HepG2 (cell line): ENCODE data around the gene SLC9A8. TPM values are rescaled to one million over a fixed set of nuclear protein-coding genes. Genes with fewer than 3 reads are reported as not detected.

ENCODE experiments used
- ASH2L ChIP-seq: fragments of 300-600, 200-600 bp; sonication (generic); IDR thresholded peaks from 2 replicates; pipeline ENCODE4 v1.7.0; 2017; ENCODE audit warnings: low read depth, mild to moderate bottlenecking, moderate library complexity, mixed read lengths, low read length; ENCODE audit not compliant: insufficient read length
- KDM1A ChIP-seq: IDR thresholded peaks from 2 replicates; pipeline ENCODE4 v1.6.1; 2016; ENCODE audit warnings: missing compliant biosample characterization
- KLF11 ChIP-seq: IDR thresholded peaks from 2 replicates; pipeline ENCODE4 v1.6.1; 2016; ENCODE audit warnings: missing compliant biosample characterization
- NPAS2 ChIP-seq: sonication (generic); formaldehyde crosslinking; IDR thresholded peaks from 2 replicates; pipeline ENCODE4 v1.8.0; 2022; ENCODE audit warnings: mild to moderate bottlenecking, missing genetic modification reagents, borderline replicate concordance
- NR1H2 ChIP-seq: sonication (generic); formaldehyde crosslinking; IDR thresholded peaks from 2 replicates; pipeline ENCODE4 v1.8.1; 2022; ENCODE audit warnings: low read depth, missing genetic modification reagents, borderline replicate concordance
- NR2C2 ChIP-seq: sonication (generic); formaldehyde crosslinking; IDR thresholded peaks from 2 replicates; pipeline ENCODE4 v1.4.0; 2020; ENCODE audit warnings: missing genetic modification reagents, mild to moderate bottlenecking, moderate library complexity, borderline replicate concordance
- ZKSCAN8 ChIP-seq: IDR thresholded peaks from 2 replicates; pipeline ENCODE4 v1.6.1; 2016; ENCODE audit warnings: borderline replicate concordance, missing genetic modification reagents, missing compliant biosample characterization
- ZNF138 ChIP-seq: sonication (generic); formaldehyde crosslinking; IDR thresholded peaks from 2 replicates; pipeline ENCODE4 v1.5.0; 2020; ENCODE audit warnings: mild to moderate bottlenecking, low read depth, missing genetic modification reagents
- ZNF530 ChIP-seq: sonication (generic); formaldehyde crosslinking; IDR thresholded peaks from 2 replicates; pipeline ENCODE4 v1.5.0; 2020; ENCODE audit warnings: low read depth, mild to moderate bottlenecking, missing genetic modification reagents
- ZNF724P ChIP-seq: sonication (generic); formaldehyde crosslinking; IDR thresholded peaks from 2 replicates; pipeline ENCODE4 v1.8.0; 2022; ENCODE audit warnings: missing genetic modification reagents, borderline replicate concordance
- ZSCAN12 ChIP-seq: sonication (generic); formaldehyde crosslinking; IDR thresholded peaks from 2 replicates; pipeline ENCODE4 v1.9.0; 2021; ENCODE audit warnings: mild to moderate bottlenecking, missing genetic modification reagents
- polyA plus RNA-seq, 8 experiments: library from polyadenylated mRNA; depleted of rRNA in 3 of 8; stranded (reverse) in 7 of 8; unstranded in 1 of 8; fragments of >200 nt; fragmentation: Illumina TruSeq in 4 of 8; extraction: Trizol in 4 of 8; gene quantifications; 2 replicates each; pipeline versions ENCODE4 v1.2.1 to v1.2.3, GENCODE V29; 2011 to 2016; ENCODE audit warnings: low read depth in 4 of 8, missing spikeins in 1 of 8, mixed read lengths in 1 of 8; ENCODE audit not compliant: insufficient read depth in 1 of 8
- total RNA-seq, 5 experiments: library from RNA; depleted of rRNA; stranded (reverse); fragments of >200 nt; fragmentation: Illumina TruSeq; extraction: Trizol; gene quantifications; 2 replicates each; pipeline ENCODE4 v1.2.3, GENCODE V29; 2016; ENCODE audit warnings: low read depth in 1 of 5
- TF ChIP-seq, protein P1 (sequence below): sonication (generic); formaldehyde crosslinking; IDR thresholded peaks from 2 replicates; pipeline ENCODE4 v1.9.0; 2021; ENCODE audit warnings: missing genetic modification reagents, borderline replicate concordance
- TF ChIP-seq, protein P2 (sequence below): sonication (generic); formaldehyde crosslinking; IDR thresholded peaks from 2 replicates; pipeline ENCODE4 v1.4.0; 2020; ENCODE audit warnings: missing genetic modification reagents
- TF ChIP-seq, protein P3 (sequence below): sonication (generic); formaldehyde crosslinking; IDR thresholded peaks from 2 replicates; pipeline ENCODE4 v1.5.0; 2020; ENCODE audit warnings: mild to moderate bottlenecking, missing genetic modification reagents, moderate library complexity
- TF ChIP-seq, protein P4 (sequence below): sonication (generic); formaldehyde crosslinking; IDR thresholded peaks from 2 replicates; pipeline ENCODE4 v1.5.0; 2020; ENCODE audit warnings: missing genetic modification reagents, mild to moderate bottlenecking, borderline replicate concordance
- TF ChIP-seq, protein P5 (sequence below): sonication (generic); formaldehyde crosslinking; IDR thresholded peaks from 2 replicates; pipeline ENCODE4 v1.9.0; 2022; ENCODE audit warnings: missing genetic modification reagents, mild to moderate bottlenecking, borderline replicate concordance
- TF ChIP-seq, protein P6 (sequence below), 2 experiments: sonication (generic) in 1 of 2; formaldehyde crosslinking in 1 of 2; IDR thresholded peaks; 2 replicates each; pipeline versions ENCODE4 v1.5.1 to v1.6.1; 2011 to 2020; ENCODE audit warnings: borderline replicate concordance in 1 of 2, low read depth in 1 of 2, low read length in 1 of 2, mild to moderate bottlenecking in 1 of 2, missing genetic modification reagents in 1 of 2, moderate library complexity in 1 of 2
- TF ChIP-seq, protein P7 (sequence below): IDR thresholded peaks from 2 replicates; pipeline ENCODE4 v1.6.1; 2016; ENCODE audit warnings: control low read depth

The SLC9A8 gene
- total and polyA plus RNA-seq, 2 of the 13 experiments (the other 11 are each of a cell fraction or from before 2014, with no cell fraction given): 4.1 to 7.4 TPM

DNA sequence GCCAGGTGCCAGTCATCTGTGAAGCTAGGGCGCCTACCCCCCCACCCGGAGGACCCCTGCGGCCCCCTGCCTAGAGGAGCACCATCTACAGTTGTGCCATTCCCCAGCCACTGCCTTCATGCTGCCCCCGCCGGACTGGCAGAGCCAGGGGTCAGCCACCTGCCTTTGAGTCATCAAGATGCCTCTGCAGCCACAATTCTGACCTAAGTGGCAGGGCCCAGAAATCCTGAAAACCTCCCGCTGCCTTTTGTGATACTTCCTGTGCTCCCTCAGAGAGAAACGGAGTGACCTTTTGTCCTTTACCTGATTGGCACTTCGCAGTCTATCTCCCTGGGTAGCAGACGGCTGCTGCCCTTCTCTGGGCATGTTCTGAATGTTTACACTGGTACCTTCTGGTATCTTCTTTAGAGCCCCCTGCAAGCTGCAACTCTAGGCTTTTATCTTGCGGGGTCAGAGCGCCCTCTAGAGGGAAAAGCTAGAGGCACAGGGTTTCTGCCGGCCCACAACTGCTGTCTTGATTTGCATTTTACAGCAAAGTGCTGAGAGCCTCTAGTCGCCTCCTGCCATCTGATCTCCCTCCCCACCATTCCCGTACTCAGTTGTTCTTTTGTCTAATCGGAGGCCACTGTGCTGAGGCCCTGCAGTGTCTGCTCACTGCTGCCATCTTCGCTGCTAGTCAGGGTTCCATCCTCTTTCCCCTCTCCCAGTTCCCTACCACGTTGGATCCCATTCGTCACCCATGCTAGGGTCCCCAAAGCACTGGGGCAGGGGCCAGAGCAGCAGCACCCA lies 75.8 kb downstream of the SLC9A8 start (continued):
- TF ChIP-seq, protein P1, sequence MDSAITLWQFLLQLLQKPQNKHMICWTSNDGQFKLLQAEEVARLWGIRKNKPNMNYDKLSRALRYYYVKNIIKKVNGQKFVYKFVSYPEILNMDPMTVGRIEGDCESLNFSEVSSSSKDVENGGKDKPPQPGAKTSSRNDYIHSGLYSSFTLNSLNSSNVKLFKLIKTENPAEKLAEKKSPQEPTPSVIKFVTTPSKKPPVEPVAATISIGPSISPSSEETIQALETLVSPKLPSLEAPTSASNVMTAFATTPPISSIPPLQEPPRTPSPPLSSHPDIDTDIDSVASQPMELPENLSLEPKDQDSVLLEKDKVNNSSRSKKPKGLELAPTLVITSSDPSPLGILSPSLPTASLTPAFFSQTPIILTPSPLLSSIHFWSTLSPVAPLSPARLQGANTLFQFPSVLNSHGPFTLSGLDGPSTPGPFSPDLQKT (CRISPR knock-in tag): no peak
- TF ChIP-seq, protein P2, sequence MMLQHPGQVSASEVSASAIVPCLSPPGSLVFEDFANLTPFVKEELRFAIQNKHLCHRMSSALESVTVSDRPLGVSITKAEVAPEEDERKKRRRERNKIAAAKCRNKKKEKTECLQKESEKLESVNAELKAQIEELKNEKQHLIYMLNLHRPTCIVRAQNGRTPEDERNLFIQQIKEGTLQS (CRISPR knock-in tag): 0 out of 2 replicates have a peak, but pooled peaks have one; percentile 5
- TF ChIP-seq NR2C2 (CRISPR knock-in tag) (no peak), ZSCAN12 (CRISPR knock-in tag) (no peak), NPAS2 (CRISPR knock-in tag) (no peak), KDM1A (no peak), ZKSCAN8 (CRISPR knock-in tag) (0 out of 2 replicates have a peak, but pooled peaks have one; percentile 62), KLF11 (no peak), ZNF138 (CRISPR knock-in tag) (no peak), ZNF530 (CRISPR knock-in tag) (no peak), ASH2L (no peak), NR1H2 (no peak), ZNF724P (CRISPR knock-in tag) (no peak)
- TF ChIP-seq, protein P3, sequence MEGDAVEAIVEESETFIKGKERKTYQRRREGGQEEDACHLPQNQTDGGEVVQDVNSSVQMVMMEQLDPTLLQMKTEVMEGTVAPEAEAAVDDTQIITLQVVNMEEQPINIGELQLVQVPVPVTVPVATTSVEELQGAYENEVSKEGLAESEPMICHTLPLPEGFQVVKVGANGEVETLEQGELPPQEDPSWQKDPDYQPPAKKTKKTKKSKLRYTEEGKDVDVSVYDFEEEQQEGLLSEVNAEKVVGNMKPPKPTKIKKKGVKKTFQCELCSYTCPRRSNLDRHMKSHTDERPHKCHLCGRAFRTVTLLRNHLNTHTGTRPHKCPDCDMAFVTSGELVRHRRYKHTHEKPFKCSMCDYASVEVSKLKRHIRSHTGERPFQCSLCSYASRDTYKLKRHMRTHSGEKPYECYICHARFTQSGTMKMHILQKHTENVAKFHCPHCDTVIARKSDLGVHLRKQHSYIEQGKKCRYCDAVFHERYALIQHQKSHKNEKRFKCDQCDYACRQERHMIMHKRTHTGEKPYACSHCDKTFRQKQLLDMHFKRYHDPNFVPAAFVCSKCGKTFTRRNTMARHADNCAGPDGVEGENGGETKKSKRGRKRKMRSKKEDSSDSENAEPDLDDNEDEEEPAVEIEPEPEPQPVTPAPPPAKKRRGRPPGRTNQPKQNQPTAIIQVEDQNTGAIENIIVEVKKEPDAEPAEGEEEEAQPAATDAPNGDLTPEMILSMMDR (CRISPR knock-in tag): peak; percentile 89
- TF ChIP-seq, protein P4, sequence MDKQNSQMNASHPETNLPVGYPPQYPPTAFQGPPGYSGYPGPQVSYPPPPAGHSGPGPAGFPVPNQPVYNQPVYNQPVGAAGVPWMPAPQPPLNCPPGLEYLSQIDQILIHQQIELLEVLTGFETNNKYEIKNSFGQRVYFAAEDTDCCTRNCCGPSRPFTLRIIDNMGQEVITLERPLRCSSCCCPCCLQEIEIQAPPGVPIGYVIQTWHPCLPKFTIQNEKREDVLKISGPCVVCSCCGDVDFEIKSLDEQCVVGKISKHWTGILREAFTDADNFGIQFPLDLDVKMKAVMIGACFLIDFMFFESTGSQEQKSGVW (CRISPR knock-in tag): no peak
- TF ChIP-seq, protein P5, sequence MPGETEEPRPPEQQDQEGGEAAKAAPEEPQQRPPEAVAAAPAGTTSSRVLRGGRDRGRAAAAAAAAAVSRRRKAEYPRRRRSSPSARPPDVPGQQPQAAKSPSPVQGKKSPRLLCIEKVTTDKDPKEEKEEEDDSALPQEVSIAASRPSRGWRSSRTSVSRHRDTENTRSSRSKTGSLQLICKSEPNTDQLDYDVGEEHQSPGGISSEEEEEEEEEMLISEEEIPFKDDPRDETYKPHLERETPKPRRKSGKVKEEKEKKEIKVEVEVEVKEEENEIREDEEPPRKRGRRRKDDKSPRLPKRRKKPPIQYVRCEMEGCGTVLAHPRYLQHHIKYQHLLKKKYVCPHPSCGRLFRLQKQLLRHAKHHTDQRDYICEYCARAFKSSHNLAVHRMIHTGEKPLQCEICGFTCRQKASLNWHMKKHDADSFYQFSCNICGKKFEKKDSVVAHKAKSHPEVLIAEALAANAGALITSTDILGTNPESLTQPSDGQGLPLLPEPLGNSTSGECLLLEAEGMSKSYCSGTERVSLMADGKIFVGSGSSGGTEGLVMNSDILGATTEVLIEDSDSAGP (CRISPR knock-in tag): no peak
- TF ChIP-seq, protein P6, sequence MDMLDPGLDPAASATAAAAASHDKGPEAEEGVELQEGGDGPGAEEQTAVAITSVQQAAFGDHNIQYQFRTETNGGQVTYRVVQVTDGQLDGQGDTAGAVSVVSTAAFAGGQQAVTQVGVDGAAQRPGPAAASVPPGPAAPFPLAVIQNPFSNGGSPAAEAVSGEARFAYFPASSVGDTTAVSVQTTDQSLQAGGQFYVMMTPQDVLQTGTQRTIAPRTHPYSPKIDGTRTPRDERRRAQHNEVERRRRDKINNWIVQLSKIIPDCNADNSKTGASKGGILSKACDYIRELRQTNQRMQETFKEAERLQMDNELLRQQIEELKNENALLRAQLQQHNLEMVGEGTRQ (IDR thresholded peaks at IDR 0.05; ENCODE audit: low read depth, low read length): 0 out of 2 replicates have a peak, but pooled peaks have one; percentile 1
- TF ChIP-seq, protein P6 (CRISPR knock-in tag; IDR thresholded peaks at IDR 0.05; ENCODE audit: borderline replicate concordance): no peak
- TF ChIP-seq, protein P7, sequence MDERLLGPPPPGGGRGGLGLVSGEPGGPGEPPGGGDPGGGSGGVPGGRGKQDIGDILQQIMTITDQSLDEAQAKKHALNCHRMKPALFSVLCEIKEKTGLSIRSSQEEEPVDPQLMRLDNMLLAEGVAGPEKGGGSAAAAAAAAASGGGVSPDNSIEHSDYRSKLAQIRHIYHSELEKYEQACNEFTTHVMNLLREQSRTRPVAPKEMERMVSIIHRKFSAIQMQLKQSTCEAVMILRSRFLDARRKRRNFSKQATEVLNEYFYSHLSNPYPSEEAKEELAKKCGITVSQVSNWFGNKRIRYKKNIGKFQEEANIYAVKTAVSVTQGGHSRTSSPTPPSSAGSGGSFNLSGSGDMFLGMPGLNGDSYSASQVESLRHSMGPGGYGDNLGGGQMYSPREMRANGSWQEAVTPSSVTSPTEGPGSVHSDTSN: no peak
